ENCODE measurements around the gene ZFAND6. TPM values are rescaled to one million over a fixed set of nuclear protein-coding genes. Genes with fewer than 3 reads are reported as not detected.

ZFAND6 gene
- total RNA-seq, 1 experiment from 2014 or later: 89.7 TPM

DNA sequence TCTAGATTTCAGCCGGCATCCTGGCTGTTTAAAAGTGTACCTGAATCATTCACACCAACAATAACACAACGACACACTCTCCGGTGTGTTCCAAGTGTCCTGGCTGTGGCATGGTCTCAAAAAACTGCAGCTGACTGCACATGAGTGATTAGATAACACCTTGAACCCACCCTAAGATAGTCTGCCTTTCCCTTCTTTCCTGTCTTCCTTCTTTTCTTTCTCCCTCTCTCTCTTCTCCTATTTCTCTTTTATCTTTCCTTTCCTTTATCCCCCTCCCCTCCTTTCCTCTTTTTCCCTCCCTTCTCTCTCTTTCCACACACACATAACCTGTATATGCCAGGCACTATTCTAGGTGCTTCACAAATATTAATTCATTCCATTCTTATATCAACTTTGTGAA is 92.1 kb downstream of the ZFAND6 start:
- H2BK12ac ChIP-seq (ENCODE audit: insufficient read length, low read depth, low read length): no peak overlapping the region

More for the DNA sequence above, 92.1 kb downstream of the ZFAND6 start:
- no peak overlapping the region for H4K91ac ChIP-seq (ENCODE audit: insufficient read length, low read depth, low read length)
- H3K23me2 ChIP-seq (ENCODE audit: insufficient read length, low read depth, low read length, poor library complexity, severe bottlenecking): peaks cover 11% of the 10 kb centered on the region
- Mint-ChIP-seq H3K27ac (no peak overlapping the region), H3K4me1 (peaks cover 29 to 33% of the 10 kb centered on the region in 2 experiments), H3K4me3 (peak overlapping the region; percentile 65 to 84), H3K36me3 (ENCODE audit: insufficient read depth in 1 of 3, low read depth in 3 of 3) (peaks cover 0 to 3% (median 0%) of the 10 kb centered on the region in 3 experiments; a peak in 2 of 7 replicates), H3K9me3 (no peaks in the 10 kb centered on the region; a peak in 1 of 5 replicates), H3K27me3 (ENCODE audit: low read depth) (peaks cover 11% of the 10 kb centered on the region)
- no peaks in the 10 kb centered on the region for H4K20me1 ChIP-seq (ENCODE audit: control insufficient read depth, insufficient read depth, insufficient read length)
- H4K5ac ChIP-seq (ENCODE audit: insufficient read length, low read depth, low read length): no peak overlapping the region
- H3K4ac ChIP-seq (ENCODE audit: low read depth, low read length): no peak overlapping the region
- no peak overlapping the region for H2BK20ac ChIP-seq (ENCODE audit: low read depth, low read length, poor library complexity, severe bottlenecking)
- TF ChIP-seq, protein P1, sequence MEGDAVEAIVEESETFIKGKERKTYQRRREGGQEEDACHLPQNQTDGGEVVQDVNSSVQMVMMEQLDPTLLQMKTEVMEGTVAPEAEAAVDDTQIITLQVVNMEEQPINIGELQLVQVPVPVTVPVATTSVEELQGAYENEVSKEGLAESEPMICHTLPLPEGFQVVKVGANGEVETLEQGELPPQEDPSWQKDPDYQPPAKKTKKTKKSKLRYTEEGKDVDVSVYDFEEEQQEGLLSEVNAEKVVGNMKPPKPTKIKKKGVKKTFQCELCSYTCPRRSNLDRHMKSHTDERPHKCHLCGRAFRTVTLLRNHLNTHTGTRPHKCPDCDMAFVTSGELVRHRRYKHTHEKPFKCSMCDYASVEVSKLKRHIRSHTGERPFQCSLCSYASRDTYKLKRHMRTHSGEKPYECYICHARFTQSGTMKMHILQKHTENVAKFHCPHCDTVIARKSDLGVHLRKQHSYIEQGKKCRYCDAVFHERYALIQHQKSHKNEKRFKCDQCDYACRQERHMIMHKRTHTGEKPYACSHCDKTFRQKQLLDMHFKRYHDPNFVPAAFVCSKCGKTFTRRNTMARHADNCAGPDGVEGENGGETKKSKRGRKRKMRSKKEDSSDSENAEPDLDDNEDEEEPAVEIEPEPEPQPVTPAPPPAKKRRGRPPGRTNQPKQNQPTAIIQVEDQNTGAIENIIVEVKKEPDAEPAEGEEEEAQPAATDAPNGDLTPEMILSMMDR (conservative IDR thresholded peaks at IDR 0.05): no peak
- no peak overlapping the region for H3T11ph ChIP-seq (ENCODE audit: low read length)
- no peaks in the 10 kb centered on the region for H3K27me3 ChIP-seq (ENCODE audit: insufficient read depth, low read length)
- WGBS (ENCODE audit: extremely low coverage, insufficient read length, low lambda C conversion rate): no CpG with 5 or more reads among the region's 3 CpGs
- no peak overlapping the region for H3K9ac ChIP-seq (ENCODE audit: extremely low read depth, insufficient read length, low read length)
- H3K14ac ChIP-seq (ENCODE audit: insufficient read depth, low read length): no peak overlapping the region
- H3K79me2 ChIP-seq (ENCODE audit: insufficient read depth, low read length): no peaks in the 10 kb centered on the region
- no peak overlapping the region for H3K27ac ChIP-seq (ENCODE audit: insufficient read length, low read depth, low read length)
- H3K79me1 ChIP-seq (ENCODE audit: insufficient read depth, low read depth, low read length, poor library complexity, severe bottlenecking): no peaks in the 10 kb centered on the region
- DNase-seq: no peak
- H2BK15ac ChIP-seq (ENCODE audit: low read depth, low read length): no peak overlapping the region
- peak overlapping the region; percentile 96 for H3K4me2 ChIP-seq (ENCODE audit: insufficient read depth, insufficient read length, low read length)
- H3K56ac ChIP-seq (ENCODE audit: insufficient read length, low read depth, low read length): no peak overlapping the region
- no peak overlapping the region for H2BK5ac ChIP-seq (ENCODE audit: insufficient read length, low read length)
- no peaks in the 10 kb centered on the region for H3K9me3 ChIP-seq (ENCODE audit: control insufficient read depth, low read depth, low read length)
- no peak overlapping the region for H2AK5ac ChIP-seq (ENCODE audit: insufficient read length, low read length)
- no peak overlapping the region for H3K18ac ChIP-seq (ENCODE audit: insufficient read length, low read depth, low read length)
- H3K4me1 ChIP-seq (ENCODE audit: insufficient read depth, low read length): no peaks in the 10 kb centered on the region; the same call in 1 of the 2 replicates
- no peak overlapping the region for H2BK120ac ChIP-seq (ENCODE audit: low read depth, low read length, poor library complexity, severe bottlenecking)
- no peak overlapping the region for H2AFZ ChIP-seq (ENCODE audit: low read length)
- H3K23ac ChIP-seq (ENCODE audit: insufficient read length, low read depth, low read length): no peak overlapping the region
- H4K8ac ChIP-seq (replicated peaks; ENCODE audit: insufficient read length, low read depth, low read length): no peak overlapping the region

Measured in H9 (cell line).